ENCODE measurements around the gene CNTNAP2.

- no peak for TF ChIP-seq CTCF (IDR thresholded peaks at IDR 0.05)
- TF ChIP-seq POLR2A (IDR thresholded peaks at IDR 0.05): no peak
These were observed 758.1 kb downstream of the CNTNAP2 start for GRCh38 chr7:146874722-146875121.

All from tibial nerve (tissue), 3 donors.